Fibroblast of skin of abdomen (primary cell): ENCODE data around the gene CCT6B. TPM values are rescaled to one million over a fixed set of nuclear protein-coding genes. Genes with fewer than 3 reads are reported as not detected.
"Not testable (repeated sequence)": the region's sequence is repeated elsewhere in the genome, so short reads cannot be mapped to it uniquely, and the experiment has no call there.

Experiments used
- DNase-seq: peaks from one replicate; pipeline ENCODE4 v3.0.0-alpha.2; 2013
- polyA plus RNA-seq, 2 experiments: library from polyadenylated mRNA; unstranded; fragments of 120-200 nt; gene quantifications; one replicate each; pipeline ENCODE4 v1.2.1, GENCODE V29; 2013; ENCODE audit not compliant: insufficient read length in 2 of 2

Gene CCT6B
- polyA plus RNA-seq (2013, experiment 1 of 2; ENCODE audit: insufficient read length), result 4.4 TPM
- 4.2 TPM for polyA plus RNA-seq (2013, experiment 2 of 2; ENCODE audit: insufficient read length)

GRCh38 chr17:34961093-34961911 is at the start of gene CCT6B, which contains the start of gene ZNF830:
CCT6B (minus strand) TSS chr17:34961460; CDS start chr17:34961393, 67 bp downstream.
ZNF830 (plus strand) TSS chr17:34961540; CDS start chr17:34961567, 27 bp downstream.
- DNase-seq, result peak; percentile 94

GRCh38 chr17:35010093-35010492 is 48.8 kb upstream of the CCT6B start:
- DNase-seq, result no peak

- DNase-seq, result no peak
Measured at GRCh38 chr17:35006961-35007360, 45.7 kb upstream of the CCT6B start.

- DNase-seq, result no peak
Measured at GRCh38 chr17:35006345-35006744, 45.1 kb upstream of the CCT6B start.

DNA sequence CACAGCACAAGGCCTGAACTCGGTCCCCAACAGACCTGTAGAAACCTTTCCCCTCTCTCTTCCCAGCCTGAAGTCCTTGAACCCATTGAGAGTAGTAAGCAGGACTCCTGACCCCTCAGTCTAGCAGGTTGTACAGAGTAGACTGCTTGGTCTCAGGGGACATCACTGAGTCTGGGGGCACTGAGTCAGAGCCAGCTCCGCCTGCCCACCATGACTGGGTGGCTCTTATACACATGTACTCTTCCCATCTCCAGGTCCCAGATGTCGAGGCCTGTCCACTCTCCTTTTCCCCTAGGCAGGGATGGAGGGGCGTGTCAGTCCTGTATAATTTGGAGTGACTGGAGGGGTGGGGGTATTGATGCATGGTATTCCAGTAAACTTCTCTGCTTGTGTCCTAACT is 42.5 kb upstream of the CCT6B start:
- no peak for DNase-seq

- DNase-seq, result no peak
Measured at GRCh38 chr17:35002876-35003551, 41.8 kb upstream of the CCT6B start.

GRCh38 chr17:35001549-35001948 is 40.3 kb upstream of the CCT6B start:
- no peak for DNase-seq

GRCh38 chr17:35000965-35001364 is 39.7 kb upstream of the CCT6B start:
- not testable (repeated sequence) for DNase-seq

GRCh38 chr17:34999456-34999855 is 38.2 kb upstream of the CCT6B start:
- DNase-seq, result no peak

GRCh38 chr17:34998205-34998604 is 36.9 kb upstream of the CCT6B start:
- DNase-seq, result peak; percentile 67

DNA sequence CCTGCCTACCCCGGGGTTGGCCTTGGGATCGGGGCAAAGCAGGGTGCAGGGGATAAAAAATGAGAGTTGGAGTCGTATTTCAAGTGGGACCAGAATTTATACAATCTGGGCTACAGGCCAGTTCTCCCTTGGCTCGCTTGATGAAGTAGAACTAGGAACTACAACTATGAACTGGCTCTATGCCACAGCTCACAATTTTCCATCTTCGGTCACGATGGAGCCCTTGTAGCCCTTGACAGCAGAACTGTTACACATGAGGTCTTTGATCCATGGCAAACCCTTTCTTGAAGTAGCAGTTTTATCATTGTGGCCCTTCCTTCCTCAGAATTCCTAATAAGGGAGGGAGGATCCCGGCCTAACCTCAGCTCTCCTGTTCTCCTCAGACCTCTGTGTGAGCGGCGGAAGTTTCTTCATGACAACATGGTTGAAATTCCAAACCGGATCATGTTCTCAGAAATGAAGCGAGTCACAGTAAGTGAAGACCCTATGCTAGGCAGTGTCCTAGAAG is 36.1 kb upstream of the CCT6B start:
- DNase-seq, result peak; percentile 89

GRCh38 chr17:34996422-34997285 is 35.4 kb upstream of the CCT6B start:
- DNase-seq, result no peak

DNA sequence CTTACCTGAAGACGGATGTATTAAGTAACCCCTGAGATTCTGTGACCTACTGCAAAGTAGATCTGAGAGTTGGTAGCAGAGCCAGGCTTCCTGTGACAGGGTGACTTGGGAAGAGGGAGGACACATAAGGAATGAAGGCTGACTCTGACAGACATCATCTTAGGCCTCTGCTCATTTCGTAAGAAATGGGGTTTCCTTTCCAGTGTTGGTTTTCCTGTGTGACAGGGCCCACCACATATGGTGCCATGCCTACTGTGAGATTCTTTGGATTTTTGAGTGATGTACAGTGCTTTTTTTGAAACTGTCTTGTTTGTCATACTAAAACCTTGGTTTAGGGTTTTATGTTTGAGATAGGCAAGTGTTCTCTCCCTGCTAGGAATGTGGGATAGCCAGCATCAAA is 31.8 kb upstream of the CCT6B start:
- no peak for DNase-seq

DNA sequence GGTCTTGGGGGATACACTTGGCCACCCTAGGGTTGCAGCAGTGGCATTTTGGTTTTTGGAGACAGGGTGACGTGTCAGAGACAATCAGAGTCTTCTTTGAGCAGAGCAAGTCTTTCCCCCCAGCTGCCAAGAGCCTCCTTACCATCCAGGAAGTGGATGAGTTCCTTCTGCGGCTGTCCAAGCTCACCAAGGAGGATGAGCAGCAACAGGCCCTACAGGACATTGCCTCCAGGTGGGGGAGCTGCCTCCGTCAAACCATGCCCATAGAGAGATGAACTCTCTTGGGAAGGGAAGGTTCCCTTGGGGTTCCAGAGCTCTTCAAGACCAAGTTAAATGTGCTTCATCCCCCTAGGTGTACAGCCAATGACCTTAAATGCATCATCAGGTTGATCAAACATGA is 30.3 kb upstream of the CCT6B start:
- no peak for DNase-seq

GRCh38 chr17:34990921-34991365 is 29.7 kb upstream of the CCT6B start:
- DNase-seq, result no peak

DNA sequence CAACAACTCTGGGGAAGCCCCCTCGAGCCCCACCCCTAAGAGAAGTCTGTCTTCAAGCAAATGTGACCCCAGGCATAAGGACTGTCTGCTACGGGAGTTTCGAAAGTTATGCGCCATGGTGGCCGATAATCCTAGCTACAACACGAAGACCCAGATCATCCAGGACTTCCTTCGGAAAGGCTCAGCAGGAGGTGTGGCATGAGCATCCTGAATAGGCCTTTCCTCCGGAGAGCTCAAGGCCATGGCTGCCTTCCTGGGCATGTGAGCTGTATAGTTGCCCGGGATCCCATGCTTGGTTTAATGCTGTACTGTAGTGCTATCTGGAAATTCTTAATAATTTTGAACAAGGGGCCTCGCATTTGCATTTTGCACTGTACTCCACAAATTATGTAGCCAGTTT is 28.2 kb upstream of the CCT6B start:
- DNase-seq, result no peak

DNA sequence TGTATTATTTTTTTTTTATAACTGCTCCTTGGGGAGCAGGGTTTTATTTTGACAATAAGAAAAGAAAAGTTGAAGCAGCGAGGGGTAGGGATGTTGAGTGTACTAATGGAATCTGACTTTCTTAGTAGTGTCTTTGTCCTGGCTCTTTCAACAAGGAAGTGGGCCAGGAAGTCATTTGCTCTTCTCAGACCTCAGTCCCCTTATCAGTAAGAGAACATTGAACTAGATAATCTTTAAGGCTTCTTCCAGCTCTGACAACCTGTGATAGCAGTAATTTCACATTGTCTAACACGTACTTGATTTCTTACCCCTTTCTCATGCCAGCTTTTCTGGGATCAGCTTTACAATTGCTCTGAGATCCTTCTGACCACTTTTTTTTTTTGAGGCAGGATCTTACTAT is 27.4 kb upstream of the CCT6B start:
- no peak for DNase-seq

DNA sequence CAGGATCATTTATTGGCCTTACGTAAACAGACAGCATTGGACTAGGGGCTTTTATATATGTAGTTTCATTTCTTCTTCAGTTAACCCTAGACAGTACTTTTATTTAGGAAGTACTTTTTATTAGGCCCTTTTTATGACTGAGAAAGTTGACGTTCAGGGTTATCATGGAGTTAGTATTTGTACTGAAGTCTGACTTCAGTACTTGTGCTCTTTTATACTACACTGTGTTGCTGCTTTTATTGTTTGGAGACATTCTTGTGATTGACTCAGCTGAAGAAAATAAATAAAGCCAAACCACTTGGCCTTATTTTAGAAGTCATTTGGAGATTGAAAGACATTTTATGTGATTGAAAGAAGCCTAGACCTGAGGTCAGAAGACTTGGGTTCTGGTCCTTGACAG is 26.0 kb upstream of the CCT6B start:
- DNase-seq, result no peak

GRCh38 chr17:34981538-34982241 is 20.4 kb upstream of the CCT6B start:
- DNase-seq, result peak; percentile 47

GRCh38 chr17:34980681-34981537 is 19.6 kb upstream of the CCT6B start:
- peak; percentile 86 for DNase-seq

- DNase-seq, result peak; percentile 94
Measured at GRCh38 chr17:34980353-34980680, 19.1 kb upstream of the CCT6B start, which contains the start of gene LIG3. LIG3 (plus strand) TSS chr17:34980512; CDS start chr17:34983006, 2,494 bp downstream.
